K562 (cell line): ENCODE data around the gene FBXW7. TPM values are rescaled to one million over a fixed set of nuclear protein-coding genes. Genes with fewer than 3 reads are reported as not detected.

Source experiments
- ATAC-seq: fragments of 200-7000 bp; cut with Tn5 transposase; 3 replicates; pipeline ENCODE4 v1.9.1; 2020; ENCODE audit warnings: moderate library complexity
- BruUV-seq: library from RNA; stranded (reverse); fragments of 400-500 nt; replicated peaks from 2 replicates; lab custom pipeline; 2021; lab: Mats Ljungman, UMichigan
- CTCF ChIA-PET: fragments of 300-600 bp; formaldehyde crosslinking; extraction: SDS; loops from one replicate; lab custom pipeline; 2021; ENCODE audit warnings: low intra/inter-chr PET ratio; lab: Yijun Ruan, JAX
- POLR2A ChIA-PET: fragments of 300-600, 350-650 bp; sonication (Branson Sonifier 250); formaldehyde crosslinking; extraction: SDS; loops from one replicate; lab custom pipeline; 2021; ENCODE audit warnings: antibody characterized with exemption, inconsistent platforms; lab: Yijun Ruan, JAX
- DNase-seq, 4 experiments: peaks; one replicate each; pipeline versions ENCODE4 v3.0.0 to v3.0.0-alpha.2; 2011 to 2018; ENCODE audit warnings: low spot score in 3 of 4, mixed read lengths in 3 of 4; ENCODE audit errors: extremely low read depth in 1 of 4
- FAIRE-seq: peaks from 2 replicates; lab custom pipeline; 2011; peaks lifted over from hg19 to GRCh38; lab: Jason Lieb, UNC
- H2AFZ ChIP-seq: 2 replicates; pipeline ENCODE4 v1.6.0; 2011; ENCODE audit warnings: low read depth, low read length, control low read depth, inconsistent platforms
- H3K27ac ChIP-seq: fragments of 200-600 bp; 3 replicates; pipeline ENCODE4 v1.8.0; 2011; ENCODE audit warnings: low read depth, mild to moderate bottlenecking, control low read depth, inconsistent platforms, low read length, moderate library complexity, mixed read lengths; ENCODE audit errors: extremely low read depth
- H3K27me3 ChIP-seq, 2 experiments: fragments of 300-600 bp in 1 of 2; 2 replicates in 1 of 2; 3 replicates in 1 of 2; pipeline versions ENCODE4 v1.6.0 to v1.8.0; 2011; ENCODE audit warnings: inconsistent platforms in 2 of 2, low read length in 2 of 2, mild to moderate bottlenecking in 1 of 2, mixed read lengths in 1 of 2, moderate library complexity in 1 of 2; ENCODE audit not compliant: control insufficient read depth in 2 of 2, insufficient read depth in 2 of 2
- H3K36me3 ChIP-seq: fragments of 300-600 bp; 3 replicates; pipeline ENCODE4 v1.8.0; 2011; ENCODE audit warnings: mild to moderate bottlenecking, low read length, inconsistent platforms; ENCODE audit not compliant: control insufficient read depth, insufficient read depth
- H3K4me1 ChIP-seq, 2 experiments: fragments of 200-600 bp in 1 of 2; replicated peaks in 1 of 2; 2 replicates in 1 of 2; 3 replicates in 1 of 2; pipeline versions ENCODE4 v1.5.1 to v1.8.0; 2011; ENCODE audit warnings: inconsistent platforms in 2 of 2, low read length in 2 of 2, mild to moderate bottlenecking in 1 of 2, mixed read lengths in 1 of 2, moderate library complexity in 1 of 2; ENCODE audit not compliant: control insufficient read depth in 2 of 2, insufficient read depth in 2 of 2
- H3K4me2 ChIP-seq: 2 replicates; pipeline ENCODE4 v1.6.1; 2011; ENCODE audit warnings: low read length, control low read depth, inconsistent platforms, mixed read lengths; ENCODE audit not compliant: insufficient read depth
- H3K4me3 ChIP-seq: fragments of 200-600 bp; sonication (generic), shearing (Covaris generic); 2 replicates; pipeline ENCODE4 v1.5.1; 2016; ENCODE audit warnings: control low read depth, inconsistent platforms
- H3K79me2 ChIP-seq: fragments of 200-600 bp; 3 replicates; pipeline ENCODE4 v1.8.0; 2011; ENCODE audit warnings: low read length, inconsistent platforms; ENCODE audit not compliant: control insufficient read depth, insufficient read depth
- H3K9ac ChIP-seq, 2 experiments: 2 replicates each; pipeline versions ENCODE4 v1.6.0 to v1.6.1; 2011; ENCODE audit warnings: low read depth in 2 of 2, low read length in 2 of 2, control low read depth in 1 of 2, inconsistent platforms in 1 of 2, mild to moderate bottlenecking in 1 of 2, mixed read lengths in 1 of 2; ENCODE audit not compliant: insufficient read depth in 1 of 2
- H3K9me1 ChIP-seq: one replicate; pipeline ENCODE4 v1.6.0; 2011; ENCODE audit warnings: inconsistent platforms, mild to moderate bottlenecking, low read length, moderate library complexity; ENCODE audit not compliant: control insufficient read depth, insufficient read depth
- H3K9me3 ChIP-seq: replicated peaks from 2 replicates; pipeline ENCODE4 v1.5.1; 2011; ENCODE audit warnings: low read depth, low read length, inconsistent platforms; ENCODE audit not compliant: control insufficient read depth, insufficient read depth
- H4K20me1 ChIP-seq: replicated peaks from 2 replicates; pipeline ENCODE4 v1.6.1; 2011; ENCODE audit warnings: low read length, inconsistent platforms, mixed read lengths; ENCODE audit not compliant: control insufficient read depth, insufficient read depth
- MEF2A ChIP-seq: IDR thresholded peaks from 2 replicates; pipeline ENCODE4 v1.6.1; 2011; ENCODE audit warnings: low read depth, mild to moderate bottlenecking, low read length, moderate library complexity; ENCODE audit not compliant: control insufficient read depth
- MLX ChIP-seq, 2 experiments: fragments of 450-650 bp in 1 of 2; sonication (generic) in 1 of 2; formaldehyde crosslinking; conservative IDR thresholded peaks; 2 replicates each; pipeline versions ENCODE4 v1.4.0 to v1.8.1; 2020 to 2022; ENCODE audit warnings: mild to moderate bottlenecking in 1 of 2, missing genetic modification reagents in 1 of 2
- SAFB2 ChIP-seq: fragments of 200-400 bp; formaldehyde crosslinking; IDR thresholded peaks from 2 replicates; pipeline ENCODE4 v1.6.1; 2018; ENCODE audit warnings: borderline replicate concordance, low read length, low read depth, moderate library complexity; ENCODE audit not compliant: severe bottlenecking
- SNAPC5 ChIP-seq: fragments of 250-450 bp; sonication (Bioruptor Pico); IDR thresholded peaks from 2 replicates; pipeline ENCODE4 v1.8.0; 2021; ENCODE audit warnings: moderate library complexity, mild to moderate bottlenecking, inconsistent platforms
- STAT5A ChIP-seq: IDR thresholded peaks from 2 replicates; pipeline ENCODE4 v1.6.1; 2012; ENCODE audit warnings: low read length, inconsistent platforms, borderline replicate concordance
- THAP12 ChIP-seq: fragments of 250-450 bp; sonication (Bioruptor Pico); IDR thresholded peaks from 2 replicates; pipeline ENCODE4 v1.9.0; 2021; ENCODE audit warnings: mild to moderate bottlenecking, inconsistent platforms
- ZFPM2 ChIP-seq: fragments of 250-450 bp; sonication (Bioruptor Pico); IDR thresholded peaks from 2 replicates; pipeline ENCODE4 v1.5.1; 2022; ENCODE audit warnings: mild to moderate bottlenecking
- WGBS: fragments of 100-300 bp; shearing (Covaris generic); methylation state at CpG from one replicate; pipeline ENCODE4 v1.1.6; 2016; ENCODE audit warnings: low coverage, mixed read lengths; ENCODE audit not compliant: insufficient coverage; ENCODE audit errors: missing lambda C conversion rate; 5-methylcytosine and 5-hydroxymethylcytosine counted together
- in situ Hi-C: fragments of 300-500 bp; cut with MboI; formaldehyde crosslinking; loops from 4 replicates; pipeline ENCODE4 v1.15.0; 2018; ENCODE audit warnings: inconsistent platforms, mixed read lengths
- intact Hi-C: fragments of 100-400 bp; cut with micrococcal nuclease; formaldehyde crosslinking; loops from 2 replicates; pipeline ENCODE4 v1.14.2; 2022
- polyA plus RNA-seq, 8 experiments: library from polyadenylated mRNA; depleted of rRNA in 4 of 8; stranded (reverse) in 5 of 8; unstranded in 3 of 8; fragments of >200 nt; fragmentation: Nextera tagmentation in 2 of 8; fragmentation: Illumina TruSeq in 1 of 8; extraction: Ambion mirVana in 2 of 8; extraction: Trizol in 1 of 8; gene quantifications; 2 replicates each; pipeline versions ENCODE4 v1.2.1 to v1.2.3, GENCODE V29; 2011 to 2014; ENCODE audit warnings: inconsistent platforms in 1 of 8, missing spikeins in 1 of 8
- total RNA-seq, 7 experiments: library from RNA; depleted of rRNA in 6 of 7; stranded (reverse); fragments of >200 nt in 6 of 7; fragmentation: Illumina TruSeq in 2 of 7; extraction: Trizol in 2 of 7; gene quantifications; 2 replicates each; pipeline versions ENCODE4 v1.2.1 to v1.2.3, GENCODE V29; 2011 to 2021; ENCODE audit warnings: low replicate concordance in 1 of 7

Gene FBXW7
- total and polyA plus RNA-seq, 9 of the 15 experiments (the other 6 are each of a cell fraction or from before 2014, with no cell fraction given), result 6.8 to 44.2 (median 16.4) TPM

GRCh38 chr4:152448854-152449253, 87.0 kb downstream of the FBXW7 start:
- Histone ChIP-seq H4K20me1 (no peaks in the 10 kb centered on the region), H3K4me2 (no peak overlapping the region), H3K4me3 (no peak overlapping the region), H3K9ac (no peak overlapping the region), H3K4me1 (no peaks in the 10 kb centered on the region), H3K9me1 (no peaks in the 10 kb centered on the region), H3K36me3 (no peaks in the 10 kb centered on the region), H3K27ac (no peak overlapping the region), H3K79me2 (peaks cover 9% of the 10 kb centered on the region; the same call in 1 of the 3 replicates), H3K9me3 (no peaks in the 10 kb centered on the region), H3K27me3 (no peaks in the 10 kb centered on the region), H2AFZ (no peak overlapping the region)
- 38% methylated on average over 3 of the region's 3 CpGs for WGBS
- FAIRE-seq (no peak), ATAC-seq (no peak), DNase-seq (no peak)
- intact Hi-C loops, result no loop called here
- in situ Hi-C loops, result no loop called here
- TF ChIP-seq SAFB2 (no peak), THAP12 (CRISPR knock-in tag) (no peak), ZFPM2 (CRISPR knock-in tag) (no peak), STAT5A (no peak), MLX (CRISPR knock-in tag; conservative IDR thresholded peaks at IDR 0.05) (no peak), MEF2A (no peak), SNAPC5 (no peak)
- CTCF ChIA-PET, result no interaction called here
- no TSS peak for BruUV-seq
- POLR2A ChIA-PET, result no interaction called here
